B cell (primary cell): ENCODE measurements around the gene DPP10.

Experiments used
- CTCF ChIP-seq: fragments of 200-600 bp; IDR thresholded peaks from one replicate; pipeline ENCODE4 v1.8.0; 2022; ENCODE audit warnings: antibody characterized with exemption, mild to moderate bottlenecking
- EZH2 ChIP-seq: IDR thresholded peaks from 2 replicates; pipeline ENCODE4 v1.6.1; 2012; ENCODE audit warnings: borderline replicate concordance, low read depth, mild to moderate bottlenecking, moderate library complexity, low read length; ENCODE audit not compliant: insufficient read depth, poor library complexity, severe bottlenecking

DNA sequence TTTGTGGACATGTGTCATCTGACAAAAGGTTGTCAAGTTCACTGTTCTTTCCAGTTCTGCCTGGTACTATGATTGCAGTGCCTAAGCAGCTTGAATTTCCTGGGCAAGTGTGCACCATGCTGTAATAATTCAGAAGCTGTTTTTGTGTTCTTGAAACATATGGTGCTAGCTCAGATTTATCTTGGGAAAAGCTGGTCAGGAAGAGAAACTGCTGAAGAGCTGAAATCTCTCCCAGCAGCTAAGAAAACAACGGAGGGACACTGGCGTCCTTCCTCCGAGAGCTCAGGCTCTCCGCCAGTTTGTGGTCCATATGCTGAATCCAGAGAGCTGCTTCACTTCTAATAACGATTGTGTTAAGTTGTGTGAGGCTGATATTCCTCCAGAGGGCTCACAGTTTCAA is 642.0 kb downstream of the DPP10 start:
- TF ChIP-seq CTCF (no peak), EZH2 (no peak)
